ENCODE measurements around the gene LRRN3.

DNA sequence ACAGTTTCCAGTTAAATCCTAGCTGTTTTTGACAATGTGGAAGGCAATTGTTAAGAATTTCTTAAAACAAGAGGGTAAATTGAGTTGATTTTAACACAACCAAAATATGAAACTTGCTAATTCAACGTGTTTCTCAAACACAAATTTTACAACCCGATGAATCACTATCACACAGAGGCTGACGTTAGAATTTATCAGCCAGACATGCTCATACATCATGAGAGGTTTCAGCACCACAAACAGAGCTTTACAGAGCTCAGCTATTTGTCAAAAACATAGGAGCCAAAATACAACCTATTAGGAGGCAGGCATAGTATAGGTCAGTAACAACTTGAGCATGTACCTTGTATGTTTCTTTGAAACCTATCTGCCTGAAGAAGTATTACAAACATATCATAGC, 36.1 kb downstream of the LRRN3 start:
- TF ChIP-seq, protein P1, sequence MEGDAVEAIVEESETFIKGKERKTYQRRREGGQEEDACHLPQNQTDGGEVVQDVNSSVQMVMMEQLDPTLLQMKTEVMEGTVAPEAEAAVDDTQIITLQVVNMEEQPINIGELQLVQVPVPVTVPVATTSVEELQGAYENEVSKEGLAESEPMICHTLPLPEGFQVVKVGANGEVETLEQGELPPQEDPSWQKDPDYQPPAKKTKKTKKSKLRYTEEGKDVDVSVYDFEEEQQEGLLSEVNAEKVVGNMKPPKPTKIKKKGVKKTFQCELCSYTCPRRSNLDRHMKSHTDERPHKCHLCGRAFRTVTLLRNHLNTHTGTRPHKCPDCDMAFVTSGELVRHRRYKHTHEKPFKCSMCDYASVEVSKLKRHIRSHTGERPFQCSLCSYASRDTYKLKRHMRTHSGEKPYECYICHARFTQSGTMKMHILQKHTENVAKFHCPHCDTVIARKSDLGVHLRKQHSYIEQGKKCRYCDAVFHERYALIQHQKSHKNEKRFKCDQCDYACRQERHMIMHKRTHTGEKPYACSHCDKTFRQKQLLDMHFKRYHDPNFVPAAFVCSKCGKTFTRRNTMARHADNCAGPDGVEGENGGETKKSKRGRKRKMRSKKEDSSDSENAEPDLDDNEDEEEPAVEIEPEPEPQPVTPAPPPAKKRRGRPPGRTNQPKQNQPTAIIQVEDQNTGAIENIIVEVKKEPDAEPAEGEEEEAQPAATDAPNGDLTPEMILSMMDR (IDR thresholded peaks at IDR 0.05; ENCODE audit: poor library complexity): no peak
- TF ChIP-seq EZH2 (IDR thresholded peaks at IDR 0.05; ENCODE audit: borderline replicate concordance): no peak

Measured in hepatocyte (in vitro differentiated cells).